Tibial nerve (tissue), 4 donors: Measurements from ENCODE around the gene HOXA9. TPM values are rescaled to one million over a fixed set of nuclear protein-coding genes. Genes with fewer than 3 reads are reported as not detected.

ENCODE experiments used
- DNase-seq, 2 donors: peaks; one replicate each; pipeline ENCODE4 v3.0.0-alpha.2; 2019; ENCODE audit warnings: low spot score in 2 of 2
- H3K27ac ChIP-seq, 4 donors: fragments of 200-600 bp; sonication (generic) in 3 of 4; one replicate each; pipeline ENCODE4 v1.5.1; 2017 to 2019; ENCODE audit warnings: mild to moderate bottlenecking in 1 of 4
- H3K27me3 ChIP-seq, 2 donors: fragments of 200-600 bp; sonication (generic) in 1 of 2; one replicate each; pipeline versions ENCODE4 v1.5.1 to v1.6.0; 2017 to 2019
- H3K36me3 ChIP-seq, 3 donors: fragments of 200-600 bp; sonication (generic); one replicate each; pipeline ENCODE4 v1.5.1; 2018 to 2019
- H3K4me1 ChIP-seq, 4 donors: fragments of 200-600 bp; sonication (generic) in 3 of 4; one replicate each; pipeline ENCODE4 v1.5.1; 2017 to 2019
- H3K4me3 ChIP-seq, 4 donors: fragments of 200-600 bp; sonication (generic) in 3 of 4; one replicate each; pipeline ENCODE4 v1.5.1; 2017 to 2019; ENCODE audit warnings: mild to moderate bottlenecking in 1 of 4, moderate library complexity in 1 of 4
- H3K9me3 ChIP-seq, 4 donors: fragments of 200-600 bp; sonication (generic) in 3 of 4; one replicate each; pipeline ENCODE4 v1.5.1; 2017 to 2019
- EP300 ChIP-seq, 2 donors: sonication (generic); formaldehyde crosslinking; IDR thresholded peaks; one replicate each; pipeline ENCODE4 v1.6.1; 2017; ENCODE audit warnings: antibody characterized with exemption in 2 of 2, mild to moderate bottlenecking in 1 of 2
- POLR2A ChIP-seq, 2 donors: fragments of 450-650 bp; IDR thresholded peaks; one replicate each; pipeline ENCODE4 v1.6.1; 2017; ENCODE audit warnings: antibody characterized with exemption in 2 of 2, mild to moderate bottlenecking in 2 of 2, moderate library complexity in 2 of 2
- WGBS, 2 donors: methylation state at CpG; one replicate each; pipeline ENCODE4 v1.1.5; 2018; 5-methylcytosine and 5-hydroxymethylcytosine counted together
- total RNA-seq, 4 donors: library from RNA; depleted of rRNA; stranded (reverse); fragments of >200 nt; gene quantifications; one replicate each; pipeline ENCODE4 v1.1.0, GENCODE V29; 2016
- TF ChIP-seq, protein P1 (sequence below), 5 experiments: fragments of 200-600 bp in 3 of 5; fragments of 450-650 bp in 2 of 5; sonication (generic) in 3 of 5; IDR thresholded peaks; one replicate each; pipeline ENCODE4 v1.5.1; 2016 to 2019; ENCODE audit warnings: antibody characterized with exemption in 5 of 5, mild to moderate bottlenecking in 3 of 5, moderate library complexity in 2 of 5

Gene HOXA9
- total RNA-seq, 4 donors from 2014 or later = 10.5 to 13.8 (median 12.7) TPM

DNA sequence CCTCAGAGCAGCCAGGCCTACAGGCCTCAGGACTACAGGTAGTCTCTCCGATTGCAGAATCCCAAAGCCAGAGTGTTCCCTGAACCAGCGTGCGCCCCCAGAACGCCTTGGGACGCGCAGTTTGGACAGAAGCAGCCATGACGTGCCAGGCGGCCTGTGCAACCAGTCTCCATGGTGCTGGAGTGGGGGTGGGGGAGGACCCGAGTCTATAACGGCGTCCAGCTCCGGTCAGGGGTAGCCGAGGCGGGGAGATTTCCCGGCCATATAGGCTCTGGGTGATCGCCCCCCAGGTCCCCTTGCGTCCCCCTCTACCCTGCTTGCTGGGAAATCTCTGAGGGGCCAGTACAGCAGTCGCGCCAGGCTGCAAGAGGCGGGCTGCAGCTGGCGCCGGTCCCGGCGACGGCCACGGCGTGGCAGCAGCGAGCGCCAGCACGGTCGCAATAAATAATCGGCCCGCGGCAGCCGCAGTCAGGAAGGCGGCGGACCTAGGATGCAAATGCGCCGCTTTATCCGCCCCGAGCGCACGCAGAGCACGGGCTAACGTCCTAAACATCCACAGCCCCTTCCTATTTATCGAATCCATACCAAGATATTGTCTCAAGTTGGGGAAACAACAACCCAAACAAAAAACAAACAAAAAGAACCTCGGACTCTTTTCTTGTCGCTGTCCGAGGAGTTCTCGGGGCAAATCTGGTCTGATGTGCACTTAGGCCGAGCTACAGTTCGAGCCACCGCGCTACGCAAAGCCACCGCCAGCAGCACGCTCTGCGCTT is 14.6 kb downstream of the HOXA9 start:
- H3K4me1 ChIP-seq = peaks cover 0 to 77% (median 19%) of the 10 kb centered on the region in 4 donors
- 0 to 1% methylated on average over 50 of the region's 58 CpGs for WGBS, 2 donors
- H3K9me3 ChIP-seq = no peaks in the 10 kb centered on the region
- no peak for DNase-seq
- H3K27me3 ChIP-seq = peaks cover 0 to 98% of the 10 kb centered on the region in 2 donors
- no peaks in the 10 kb centered on the region for H3K36me3 ChIP-seq
- peak overlapping the region in 3 of 4 donors; percentile 87 to 88 (median 88) for H3K27ac ChIP-seq
- TF ChIP-seq POLR2A (IDR thresholded peaks at IDR 0.05) = peak; percentile 28 to 71
- peak in 1 of 2 donors; percentile 88 for TF ChIP-seq EP300 (IDR thresholded peaks at IDR 0.05)
- TF ChIP-seq, protein P1, sequence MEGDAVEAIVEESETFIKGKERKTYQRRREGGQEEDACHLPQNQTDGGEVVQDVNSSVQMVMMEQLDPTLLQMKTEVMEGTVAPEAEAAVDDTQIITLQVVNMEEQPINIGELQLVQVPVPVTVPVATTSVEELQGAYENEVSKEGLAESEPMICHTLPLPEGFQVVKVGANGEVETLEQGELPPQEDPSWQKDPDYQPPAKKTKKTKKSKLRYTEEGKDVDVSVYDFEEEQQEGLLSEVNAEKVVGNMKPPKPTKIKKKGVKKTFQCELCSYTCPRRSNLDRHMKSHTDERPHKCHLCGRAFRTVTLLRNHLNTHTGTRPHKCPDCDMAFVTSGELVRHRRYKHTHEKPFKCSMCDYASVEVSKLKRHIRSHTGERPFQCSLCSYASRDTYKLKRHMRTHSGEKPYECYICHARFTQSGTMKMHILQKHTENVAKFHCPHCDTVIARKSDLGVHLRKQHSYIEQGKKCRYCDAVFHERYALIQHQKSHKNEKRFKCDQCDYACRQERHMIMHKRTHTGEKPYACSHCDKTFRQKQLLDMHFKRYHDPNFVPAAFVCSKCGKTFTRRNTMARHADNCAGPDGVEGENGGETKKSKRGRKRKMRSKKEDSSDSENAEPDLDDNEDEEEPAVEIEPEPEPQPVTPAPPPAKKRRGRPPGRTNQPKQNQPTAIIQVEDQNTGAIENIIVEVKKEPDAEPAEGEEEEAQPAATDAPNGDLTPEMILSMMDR (IDR thresholded peaks at IDR 0.05) = peak; percentile 84 to 94 (median 88)
- H3K4me3 ChIP-seq = peak overlapping the region; percentile 38 to 58 (median 42)

DNA sequence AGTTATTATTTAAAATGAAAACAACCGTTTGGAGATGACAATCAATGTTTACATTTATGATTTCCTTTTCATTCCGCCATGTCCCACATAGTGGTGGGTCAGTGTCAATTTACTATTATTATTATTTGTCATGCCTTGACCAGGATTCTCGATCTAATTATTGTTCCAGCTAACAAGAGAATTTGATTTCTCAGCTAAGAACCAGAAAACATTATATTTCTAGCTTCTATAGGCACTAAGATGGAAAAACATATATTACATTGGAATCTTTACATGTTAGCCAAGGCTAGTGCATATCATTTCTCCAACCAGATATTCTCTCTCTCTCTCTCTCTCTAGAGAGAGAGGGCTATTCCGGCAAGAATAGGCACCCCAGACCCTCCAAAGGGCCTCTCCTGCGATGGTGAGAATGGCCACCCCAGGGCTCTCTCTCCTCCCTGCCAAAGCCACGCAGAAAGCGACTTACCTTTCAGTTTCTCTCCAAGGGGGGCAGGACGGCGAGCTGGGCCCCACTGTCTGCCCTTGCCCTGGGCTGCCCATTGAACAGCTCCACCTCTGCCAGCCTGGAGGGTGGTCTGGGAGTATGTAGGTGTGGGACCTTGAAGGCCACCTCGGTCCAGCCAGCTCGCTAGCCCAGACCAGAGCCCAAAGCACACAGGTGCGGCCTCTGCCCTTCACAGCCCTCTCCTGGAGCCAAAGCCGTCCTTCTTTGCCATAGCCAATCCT is 15.3 kb downstream of the HOXA9 start:
- TF ChIP-seq, protein P1 (IDR thresholded peaks at IDR 0.05) = no peak
- TF ChIP-seq POLR2A (IDR thresholded peaks at IDR 0.05) = no peak
- Histone ChIP-seq H3K27me3 (peaks cover 0 to 98% of the 10 kb centered on the region in 2 donors), H3K9me3 (no peaks in the 10 kb centered on the region), H3K4me1 (peaks cover 0 to 69% (median 12%) of the 10 kb centered on the region in 4 donors), H3K4me3 (peak overlapping the region; percentile 38 to 58 (median 42)), H3K36me3 (peaks cover 0 to 6% (median 0%) of the 10 kb centered on the region in 3 donors), H3K27ac (peak overlapping the region in 3 of 4 donors; percentile 77 to 88 (median 88))
- no peak for DNase-seq
- 45 to 57% methylated on average over 7 to 13 of the region's 13 CpGs for WGBS, 2 donors

DNA sequence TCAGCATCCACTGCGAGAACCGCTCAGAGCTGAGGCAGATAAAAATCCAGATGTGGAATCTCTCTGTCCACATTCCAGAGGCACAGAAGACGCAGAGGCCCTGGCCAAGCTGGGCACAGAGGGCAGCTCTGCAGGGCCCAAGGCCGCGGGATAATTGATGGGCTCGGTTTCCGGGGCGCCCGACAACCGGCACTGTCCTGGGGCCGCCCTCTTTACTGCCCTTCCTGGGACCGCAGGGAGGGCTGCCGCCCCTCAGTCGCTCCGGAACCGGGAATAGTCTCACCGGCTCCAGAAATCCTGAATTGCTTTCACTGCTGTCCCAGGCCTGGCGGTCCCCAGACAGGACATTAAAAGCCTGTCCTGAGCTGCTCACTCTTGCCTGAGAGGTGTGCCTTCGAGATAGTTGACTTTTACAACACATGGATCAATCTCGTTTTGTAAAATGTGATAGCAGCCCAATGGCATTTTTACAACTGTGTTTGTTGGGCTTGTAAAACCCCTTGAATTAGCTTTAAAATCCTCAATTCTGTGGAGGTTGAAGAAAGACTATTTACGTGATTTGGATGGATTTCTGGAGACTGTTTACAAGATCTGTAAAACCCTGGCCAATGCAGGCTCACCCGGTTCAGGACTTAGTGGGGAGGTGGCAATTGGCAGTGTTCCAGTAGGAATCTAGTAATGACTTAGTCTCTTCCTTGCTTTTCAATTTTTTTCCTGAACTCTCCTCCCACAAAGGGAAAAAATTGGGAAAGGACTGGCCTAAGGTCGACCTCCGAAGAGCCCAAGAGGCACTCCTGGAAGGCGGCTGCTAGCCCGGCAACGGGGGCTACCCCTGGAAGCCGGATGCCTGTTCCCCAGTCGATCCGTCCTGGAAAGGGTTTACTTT is 16.3 kb downstream of the HOXA9 start:
- DNase-seq = no peak
- TF ChIP-seq, protein P1 (IDR thresholded peaks at IDR 0.05) = no peak
- TF ChIP-seq EP300 (IDR thresholded peaks at IDR 0.05) (no peak), POLR2A (IDR thresholded peaks at IDR 0.05) (no peak)
- Histone ChIP-seq H3K4me1 (peaks cover 0 to 69% (median 11%) of the 10 kb centered on the region in 4 donors), H3K4me3 (peak overlapping the region; percentile 38 to 58 (median 42)), H3K27me3 (peaks cover 0 to 98% of the 10 kb centered on the region in 2 donors), H3K36me3 (peaks cover 0 to 16% (median 0%) of the 10 kb centered on the region in 3 donors), H3K27ac (peak overlapping the region; percentile 67 to 88 (median 76)), H3K9me3 (no peaks in the 10 kb centered on the region)
- 37 to 46% methylated on average over 22 to 29 of the region's 30 CpGs for WGBS, 2 donors

DNA sequence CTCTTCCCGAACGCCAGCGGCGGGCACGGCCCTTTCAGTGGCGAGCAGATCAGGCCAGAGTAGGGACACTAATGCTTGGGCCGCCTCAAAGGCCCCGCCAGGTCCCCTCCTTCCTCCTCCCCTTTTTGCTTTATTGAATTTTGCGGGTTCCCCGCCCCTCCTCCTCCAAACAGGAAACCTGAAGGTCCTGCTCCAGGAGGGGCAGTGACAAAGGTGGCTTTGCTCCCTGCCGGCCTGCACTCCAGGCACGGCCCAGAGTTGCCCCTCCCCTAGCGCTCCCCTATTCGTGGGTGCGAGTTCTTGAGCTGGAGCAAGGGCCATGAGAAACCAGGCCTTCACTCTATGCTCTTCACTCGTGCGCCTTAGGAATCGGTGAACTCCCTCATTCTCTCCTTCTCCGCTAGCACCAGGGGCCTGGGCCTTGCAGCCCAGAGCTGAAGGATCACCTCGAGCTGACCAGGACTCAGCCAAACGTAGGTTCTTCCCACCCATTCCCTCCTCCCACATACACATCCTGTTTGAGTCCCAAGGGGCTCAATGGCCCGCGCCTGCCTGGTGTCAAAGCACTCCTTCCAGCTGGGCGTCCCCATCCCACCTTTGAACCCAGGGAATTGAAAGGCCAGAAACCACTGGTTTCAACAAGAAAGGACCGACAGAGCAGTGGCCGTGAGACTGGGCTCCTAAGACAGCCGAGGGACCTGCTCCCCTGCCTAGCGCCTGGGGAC is 17.1 kb downstream of the HOXA9 start:
- TF ChIP-seq, protein P1 (IDR thresholded peaks at IDR 0.05) = no peak
- peak in 1 of 2 donors; percentile 19 for TF ChIP-seq EP300 (IDR thresholded peaks at IDR 0.05)
- Histone ChIP-seq H3K27ac (peak overlapping the region; percentile 67 to 88 (median 76)), H3K4me1 (peaks cover 0 to 69% (median 12%) of the 10 kb centered on the region in 4 donors), H3K36me3 (peaks cover 0 to 20% (median 0%) of the 10 kb centered on the region in 3 donors), H3K9me3 (no peaks in the 10 kb centered on the region), H3K4me3 (peak overlapping the region; percentile 38 to 58 (median 42)), H3K27me3 (peaks cover 0 to 98% of the 10 kb centered on the region in 2 donors)
- DNase-seq = no peak
- 16 to 26% methylated on average over 23 to 24 of the region's 28 CpGs for WGBS, 2 donors
